NCI-H82 (cell line): ENCODE results near the gene NOX4.
"Not testable (repeated sequence)": the region's sequence is repeated elsewhere in the genome, so short reads cannot be mapped to it uniquely, and the experiment has no call there.

Experiments used
- DNase-seq: peaks from one replicate; lab custom pipeline; 2025; lab: John Stamatoyannopoulos, UW

NOX4 gene

GRCh38 chr11:89458716-89459115, 32.5 kb downstream of the NOX4 start:
- DNase-seq = no peak

- DNase-seq = no peak
These were observed 34.0 kb downstream of the NOX4 start for GRCh38 chr11:89457190-89457589.

GRCh38 chr11:89456681-89457080, 34.5 kb downstream of the NOX4 start:
- no peak for DNase-seq

GRCh38 chr11:89452780-89453179, 38.4 kb downstream of the NOX4 start:
- no peak for DNase-seq

GRCh38 chr11:89447845-89448244, 43.3 kb downstream of the NOX4 start:
- no peak for DNase-seq

GRCh38 chr11:89443361-89444322, 47.5 kb downstream of the NOX4 start:
- peak; percentile 3 for DNase-seq

GRCh38 chr11:89442801-89443200, 48.4 kb downstream of the NOX4 start:
- no peak for DNase-seq

- DNase-seq = no peak
These were observed 49.6 kb downstream of the NOX4 start for GRCh38 chr11:89441606-89442005.

- no peak for DNase-seq
These were observed 53.9 kb downstream of the NOX4 start for GRCh38 chr11:89437317-89437716.

GRCh38 chr11:89436071-89436470, 55.1 kb downstream of the NOX4 start:
- DNase-seq = peak; percentile 86

GRCh38 chr11:89433278-89433677, 57.9 kb downstream of the NOX4 start:
- no peak for DNase-seq

GRCh38 chr11:89432182-89432581, 59.0 kb downstream of the NOX4 start:
- DNase-seq = not testable (repeated sequence)

- DNase-seq = not testable (repeated sequence)
These were observed 64.7 kb downstream of the NOX4 start for GRCh38 chr11:89426501-89426900.

- no peak for DNase-seq
These were observed 69.5 kb downstream of the NOX4 start for GRCh38 chr11:89421718-89422117.

GRCh38 chr11:89420981-89421380, 70.2 kb downstream of the NOX4 start:
- DNase-seq = no peak

GRCh38 chr11:89416961-89417360, 74.2 kb downstream of the NOX4 start:
- no peak for DNase-seq

GRCh38 chr11:89411112-89411511, 80.1 kb downstream of the NOX4 start:
- not testable (repeated sequence) for DNase-seq

GRCh38 chr11:89410666-89411065, 80.5 kb downstream of the NOX4 start:
- not testable (repeated sequence) for DNase-seq

- DNase-seq = not testable (repeated sequence)
These were observed 82.7 kb downstream of the NOX4 start for GRCh38 chr11:89408441-89408840.

- peak; percentile 40 for DNase-seq
These were observed 85.5 kb downstream of the NOX4 start for GRCh38 chr11:89405629-89406028.

GRCh38 chr11:89391654-89392053, 99.5 kb downstream of the NOX4 start:
- not testable (repeated sequence) for DNase-seq

GRCh38 chr11:89387501-89387900, 103.7 kb downstream of the NOX4 start:
- DNase-seq = not testable (repeated sequence)

GRCh38 chr11:89382986-89383385, 108.2 kb downstream of the NOX4 start:
- DNase-seq = not testable (repeated sequence)

GRCh38 chr11:89381094-89381493, 110.1 kb downstream of the NOX4 start:
- peak; percentile 18 for DNase-seq
